ENCODE data around the gene PLCG1. TPM values are rescaled to one million over a fixed set of nuclear protein-coding genes. Genes with fewer than 3 reads are reported as not detected.

PLCG1 gene
- total and polyA plus RNA-seq, 2 donors (not counting 3 experiments of a cell fraction or from before 2014, with no cell fraction given): 164 to 224 TPM

DNA sequence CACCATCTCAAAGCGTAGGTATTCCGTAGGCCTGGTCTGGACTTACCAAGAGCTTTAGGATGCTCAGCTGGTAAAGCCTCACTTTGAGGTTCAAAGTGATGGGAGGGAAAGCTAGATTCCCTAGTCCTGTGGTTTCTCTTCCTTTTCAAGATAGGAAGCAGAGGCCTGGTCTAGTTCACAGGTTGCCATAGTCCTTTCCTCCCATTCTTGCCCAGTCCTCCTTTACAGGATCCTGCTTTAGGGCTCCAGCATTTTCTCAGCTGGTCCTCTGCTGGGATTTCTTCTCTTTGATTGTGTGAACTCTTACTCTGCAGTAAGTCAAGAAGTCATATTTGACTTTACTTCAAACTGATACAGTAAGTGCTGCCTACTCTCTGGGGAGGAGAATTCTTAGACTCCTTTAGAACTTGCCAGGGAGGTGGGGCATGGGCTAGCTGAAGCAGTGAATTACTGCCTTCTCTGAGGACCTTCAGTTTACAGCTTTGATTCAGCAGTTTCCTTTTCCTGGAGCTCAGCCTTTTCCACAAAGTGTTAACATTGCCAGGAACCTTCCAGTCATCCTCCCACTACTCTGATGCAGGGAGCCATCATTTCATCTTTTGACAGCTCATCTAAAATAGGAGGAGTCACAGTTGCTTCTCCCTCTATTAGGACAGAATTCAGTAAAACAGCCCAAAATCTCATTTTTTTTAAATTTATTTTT, 42.8 kb upstream of the PLCG1 start:
- no peaks in the 10 kb centered on the region for H4K20me1 ChIP-seq (replicated peaks; ENCODE audit: control insufficient read depth, extremely low read depth, insufficient read depth, low read length)
- no peaks in the 10 kb centered on the region for H3K27me3 ChIP-seq (ENCODE audit: control insufficient read depth in 2 of 2, insufficient read depth in 2 of 2, low read length in 2 of 2)
- H3K9me3 ChIP-seq (replicated peaks; ENCODE audit: control insufficient read depth, insufficient read depth, low read length): no peaks in the 10 kb centered on the region
- POLR2A ChIA-PET: interaction anchor here (0.9 to 1.0 kb wide), 2 partner anchors 104 to 125 kb away, joined by 3 read pairs; no protein-coding TSS in a partner anchor
- DNase-seq (ENCODE audit: low read depth, low spot score) (peak; percentile 30), FAIRE-seq (no peak)
- H3K27ac ChIP-seq (ENCODE audit: insufficient read depth, low read depth, low read length): no peak overlapping the region
- H3K36me3 ChIP-seq (ENCODE audit: control insufficient read depth in 2 of 2, extremely low read depth in 1 of 2, insufficient read depth in 2 of 2, low read length in 2 of 2): peaks cover 23 to 31% of the 10 kb centered on the region in 2 experiments
- intact Hi-C loops (cut with micrococcal nuclease) (loop anchor here (1.0 to 2.0 kb wide), 3 partner anchors 66 to 126 kb away; partner anchors contain the start of gene TOP1), dilution Hi-C loops (cut with MboI; ENCODE audit: extremely low pct_ligation_motif_present, low sequenced_read_pairs) (no loop called here)
- no peaks in the 10 kb centered on the region for H3K9me1 ChIP-seq (replicated peaks; ENCODE audit: control insufficient read depth, extremely low read depth, insufficient read depth, low read length)
- TF ChIP-seq, protein P1, sequence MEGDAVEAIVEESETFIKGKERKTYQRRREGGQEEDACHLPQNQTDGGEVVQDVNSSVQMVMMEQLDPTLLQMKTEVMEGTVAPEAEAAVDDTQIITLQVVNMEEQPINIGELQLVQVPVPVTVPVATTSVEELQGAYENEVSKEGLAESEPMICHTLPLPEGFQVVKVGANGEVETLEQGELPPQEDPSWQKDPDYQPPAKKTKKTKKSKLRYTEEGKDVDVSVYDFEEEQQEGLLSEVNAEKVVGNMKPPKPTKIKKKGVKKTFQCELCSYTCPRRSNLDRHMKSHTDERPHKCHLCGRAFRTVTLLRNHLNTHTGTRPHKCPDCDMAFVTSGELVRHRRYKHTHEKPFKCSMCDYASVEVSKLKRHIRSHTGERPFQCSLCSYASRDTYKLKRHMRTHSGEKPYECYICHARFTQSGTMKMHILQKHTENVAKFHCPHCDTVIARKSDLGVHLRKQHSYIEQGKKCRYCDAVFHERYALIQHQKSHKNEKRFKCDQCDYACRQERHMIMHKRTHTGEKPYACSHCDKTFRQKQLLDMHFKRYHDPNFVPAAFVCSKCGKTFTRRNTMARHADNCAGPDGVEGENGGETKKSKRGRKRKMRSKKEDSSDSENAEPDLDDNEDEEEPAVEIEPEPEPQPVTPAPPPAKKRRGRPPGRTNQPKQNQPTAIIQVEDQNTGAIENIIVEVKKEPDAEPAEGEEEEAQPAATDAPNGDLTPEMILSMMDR (IDR thresholded peaks at IDR 0.05; ENCODE audit: extremely low read depth in 1 of 2, insufficient read depth in 1 of 2, low read depth in 1 of 2, low read length in 2 of 2): no peak
- no peak overlapping the region for H3K9ac ChIP-seq (replicated peaks; ENCODE audit: extremely low read depth, insufficient read depth, low read length)
- no peak overlapping the region for H2AFZ ChIP-seq (ENCODE audit: low read depth, low read length)
- no peak overlapping the region for H3K4me3 ChIP-seq (replicated peaks in 1 of 3; ENCODE audit: insufficient read depth in 1 of 3, low read depth in 1 of 3, low read length in 3 of 3)
- peaks cover 14% of the 10 kb centered on the region for H3K4me1 ChIP-seq (ENCODE audit: control insufficient read depth, extremely low read depth, insufficient read depth, low read length)
- CTCF ChIA-PET: interaction anchor here (0.5 to 7.9 kb wide), 28 partner anchors 8 to 132 kb away, joined by 3 to 282 read pairs (median 5); no protein-coding TSS in a partner anchor
- no peak overlapping the region for H3K4me2 ChIP-seq (ENCODE audit: insufficient read depth, low read length)
- peaks cover 3% of the 10 kb centered on the region for H3K79me2 ChIP-seq (ENCODE audit: control insufficient read depth, insufficient read depth, low read length)
- BruUV-seq (replicated peaks): no TSS peak

Measured in endothelial cell of umbilical vein (primary cell).